Neural progenitor cell (in vitro differentiated cells): Measurements from ENCODE around the gene KCNJ9.

Source experiments
- CTCF ChIP-seq: fragments of 200-600 bp; sonication (generic); IDR thresholded peaks from 2 replicates; pipeline ENCODE4 v1.5.1; 2017; ENCODE audit warnings: antibody characterized with exemption, mild to moderate bottlenecking
- EZH2 ChIP-seq: fragments of 200-600 bp; sonication (generic); IDR thresholded peaks from 2 replicates; pipeline ENCODE4 v1.6.1; 2017; ENCODE audit warnings: antibody characterized with exemption, mild to moderate bottlenecking, moderate library complexity
- EZH2phosphoT487 ChIP-seq: fragments of 200-600 bp; sonication (generic); IDR thresholded peaks from 2 replicates; pipeline ENCODE4 v1.6.1; 2017; ENCODE audit warnings: antibody characterized with exemption

- TF ChIP-seq CTCF (no peak), EZH2 (no peak), EZH2phosphoT487 (no peak)
Measured at GRCh38 chr1:160104486-160104885, 23.1 kb downstream of the KCNJ9 start.
